SU-DHL-6 (cell line): ENCODE measurements around the gene PNLIPRP3.

Experiments
- CTCF ChIP-seq: fragments of 200-600 bp; sonication (generic); IDR thresholded peaks from one replicate; pipeline ENCODE4 v1.5.1; 2017; ENCODE audit warnings: antibody characterized with exemption, mild to moderate bottlenecking, low read length, moderate library complexity; ENCODE audit not compliant: insufficient read depth, poor library complexity, severe bottlenecking
- EZH2phosphoT487 ChIP-seq: fragments of 200-600 bp; sonication (generic), shearing (Covaris generic); conservative IDR thresholded peaks from 2 replicates; pipeline ENCODE4 v1.6.1; 2018; ENCODE audit warnings: mild to moderate bottlenecking, antibody characterized with exemption, low read length, moderate library complexity, mixed read lengths

GRCh38 chr10:116421815-116422214 is 5.8 kb upstream of the PNLIPRP3 start:
- TF ChIP-seq CTCF: no peak
- no peak for TF ChIP-seq EZH2phosphoT487
